Kidney epithelial cell (primary cell): Measurements from ENCODE around the gene ARHGEF33. TPM values are rescaled to one million over a fixed set of nuclear protein-coding genes. Genes with fewer than 3 reads are reported as not detected.

Experiments used
- DNase-seq: peaks from one replicate; pipeline ENCODE4 v3.0.0-alpha.2; 2010; ENCODE audit warnings: low read depth
- H3K27me3 ChIP-seq: 2 replicates; pipeline ENCODE4 v1.6.0; 2011; ENCODE audit warnings: low read length; ENCODE audit not compliant: control insufficient read depth, insufficient read depth
- H3K36me3 ChIP-seq: 2 replicates; pipeline ENCODE4 v1.5.1; 2011; ENCODE audit warnings: low read length; ENCODE audit not compliant: control insufficient read depth, insufficient read depth
- H3K4me3 ChIP-seq: 2 replicates; pipeline ENCODE4 v1.5.1; 2011; ENCODE audit warnings: low read depth, mild to moderate bottlenecking, control low read depth, low read length
- total RNA-seq: library from RNA; depleted of rRNA; stranded (reverse); fragments of >200 nt; gene quantifications from 2 replicates; pipeline ENCODE4 v1.2.3, GENCODE V29; 2015
- TF ChIP-seq, protein P1 (sequence below): IDR thresholded peaks from 2 replicates; pipeline ENCODE4 v1.5.1; 2011; ENCODE audit warnings: mild to moderate bottlenecking, moderate library complexity, low read length, control low read depth, inconsistent platforms; ENCODE audit not compliant: insufficient read depth, poor library complexity, severe bottlenecking

The ARHGEF33 gene
- total RNA-seq, 1 donor from 2014 or later: 0.46 TPM

DNA sequence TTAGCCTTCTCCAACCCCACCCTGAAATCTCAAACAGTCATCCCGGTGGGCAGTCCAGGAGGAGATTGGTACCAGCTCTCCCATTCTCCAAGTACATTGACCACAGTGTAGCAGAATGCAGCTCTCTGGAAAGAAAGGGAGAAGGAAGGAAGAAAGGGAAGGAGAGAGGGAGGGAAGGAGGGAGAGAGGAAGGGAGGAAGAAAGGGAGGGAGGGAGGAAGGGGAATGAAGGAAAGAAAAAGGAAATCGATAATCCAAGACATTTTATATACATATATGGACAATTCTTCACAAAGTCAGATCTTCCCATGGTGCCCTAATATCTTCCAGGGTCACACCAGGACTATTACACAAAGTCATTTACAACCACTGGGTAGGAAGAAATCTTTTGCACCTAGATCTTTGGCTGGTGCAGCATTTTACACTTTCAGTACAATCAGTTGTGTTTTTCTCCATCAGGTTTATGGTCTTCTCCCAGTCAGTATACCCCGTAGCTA is 58.8 kb downstream of the ARHGEF33 start:
- H3K27me3 ChIP-seq: no peaks in the 10 kb centered on the region
- TF ChIP-seq, protein P1, sequence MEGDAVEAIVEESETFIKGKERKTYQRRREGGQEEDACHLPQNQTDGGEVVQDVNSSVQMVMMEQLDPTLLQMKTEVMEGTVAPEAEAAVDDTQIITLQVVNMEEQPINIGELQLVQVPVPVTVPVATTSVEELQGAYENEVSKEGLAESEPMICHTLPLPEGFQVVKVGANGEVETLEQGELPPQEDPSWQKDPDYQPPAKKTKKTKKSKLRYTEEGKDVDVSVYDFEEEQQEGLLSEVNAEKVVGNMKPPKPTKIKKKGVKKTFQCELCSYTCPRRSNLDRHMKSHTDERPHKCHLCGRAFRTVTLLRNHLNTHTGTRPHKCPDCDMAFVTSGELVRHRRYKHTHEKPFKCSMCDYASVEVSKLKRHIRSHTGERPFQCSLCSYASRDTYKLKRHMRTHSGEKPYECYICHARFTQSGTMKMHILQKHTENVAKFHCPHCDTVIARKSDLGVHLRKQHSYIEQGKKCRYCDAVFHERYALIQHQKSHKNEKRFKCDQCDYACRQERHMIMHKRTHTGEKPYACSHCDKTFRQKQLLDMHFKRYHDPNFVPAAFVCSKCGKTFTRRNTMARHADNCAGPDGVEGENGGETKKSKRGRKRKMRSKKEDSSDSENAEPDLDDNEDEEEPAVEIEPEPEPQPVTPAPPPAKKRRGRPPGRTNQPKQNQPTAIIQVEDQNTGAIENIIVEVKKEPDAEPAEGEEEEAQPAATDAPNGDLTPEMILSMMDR: no peak

DNA sequence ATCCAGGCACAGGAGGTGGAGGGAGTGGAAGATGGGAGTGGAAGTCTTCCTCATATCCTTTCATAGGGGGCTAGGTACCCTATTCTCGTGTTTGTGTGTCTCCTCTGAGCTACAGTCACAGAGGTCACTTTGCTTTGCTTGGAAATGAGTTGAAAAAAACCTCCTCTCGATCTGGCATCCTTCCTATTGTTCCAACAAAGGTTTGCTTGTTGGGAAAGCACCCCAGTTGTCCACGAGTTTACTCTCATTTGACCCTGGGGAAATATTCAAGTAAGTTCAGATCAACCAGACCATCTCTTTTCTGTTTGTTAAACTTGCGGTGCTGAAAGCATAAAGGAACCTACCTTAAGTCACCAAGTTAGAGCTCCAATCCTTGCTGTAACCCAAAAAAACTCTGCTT is 59.3 kb downstream of the ARHGEF33 start:
- H3K36me3 ChIP-seq: no peaks in the 10 kb centered on the region
- TF ChIP-seq, protein P1: no peak
- DNase-seq: no peak
- no peaks in the 10 kb centered on the region for H3K27me3 ChIP-seq
- no peak overlapping the region for H3K4me3 ChIP-seq

More for the DNA sequence above, 58.8 kb downstream of the ARHGEF33 start:
- no peak for DNase-seq
- no peak overlapping the region for H3K4me3 ChIP-seq
- no peaks in the 10 kb centered on the region for H3K36me3 ChIP-seq

DNA sequence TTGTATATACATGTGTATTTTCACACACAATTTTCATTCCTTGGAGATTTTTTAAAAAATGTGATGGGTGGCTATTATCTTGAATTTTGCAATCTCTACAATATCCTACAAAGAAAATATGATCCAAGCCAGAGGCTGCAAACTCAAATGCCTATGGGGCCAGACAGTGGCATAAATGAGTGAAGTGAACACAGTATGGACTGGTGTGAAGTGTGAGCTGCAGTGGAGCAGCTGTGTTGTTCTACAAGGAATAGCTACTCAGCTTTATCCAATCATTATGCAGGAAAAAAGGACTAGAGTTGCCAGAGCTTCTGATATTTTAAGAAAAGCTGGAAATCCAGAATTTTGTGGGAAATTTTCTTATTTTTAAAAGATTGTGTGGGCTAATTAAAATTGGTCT is 62.1 kb downstream of the ARHGEF33 start:
- no peak overlapping the region for H3K4me3 ChIP-seq
- TF ChIP-seq, protein P1: no peak
- DNase-seq: no peak
- H3K27me3 ChIP-seq: no peaks in the 10 kb centered on the region
- H3K36me3 ChIP-seq: no peaks in the 10 kb centered on the region

DNA sequence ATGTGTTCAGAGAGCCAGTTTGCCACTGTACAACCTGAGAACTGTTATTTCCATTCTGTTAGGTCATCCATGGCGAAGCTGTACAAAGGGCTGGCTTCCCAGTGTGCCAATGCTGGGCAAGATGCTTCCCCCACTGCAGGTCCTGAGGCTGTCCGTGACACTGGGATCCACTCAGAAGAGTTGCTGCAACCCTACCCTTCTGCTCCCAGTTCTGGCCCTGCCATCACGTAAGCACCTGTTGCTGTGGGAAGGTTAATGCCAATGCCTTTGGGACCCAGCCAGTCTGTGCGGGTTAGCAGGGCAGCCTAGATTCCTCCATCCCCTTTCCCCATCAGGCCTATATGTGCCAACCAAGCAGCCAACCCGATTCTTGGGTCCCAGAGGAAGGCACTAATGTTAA is 68.3 kb downstream of the ARHGEF33 start:
- H3K27me3 ChIP-seq: peaks cover 6% of the 10 kb centered on the region
- no peak overlapping the region for H3K4me3 ChIP-seq
- no peak for DNase-seq
- H3K36me3 ChIP-seq: no peaks in the 10 kb centered on the region
- TF ChIP-seq, protein P1: no peak

DNA sequence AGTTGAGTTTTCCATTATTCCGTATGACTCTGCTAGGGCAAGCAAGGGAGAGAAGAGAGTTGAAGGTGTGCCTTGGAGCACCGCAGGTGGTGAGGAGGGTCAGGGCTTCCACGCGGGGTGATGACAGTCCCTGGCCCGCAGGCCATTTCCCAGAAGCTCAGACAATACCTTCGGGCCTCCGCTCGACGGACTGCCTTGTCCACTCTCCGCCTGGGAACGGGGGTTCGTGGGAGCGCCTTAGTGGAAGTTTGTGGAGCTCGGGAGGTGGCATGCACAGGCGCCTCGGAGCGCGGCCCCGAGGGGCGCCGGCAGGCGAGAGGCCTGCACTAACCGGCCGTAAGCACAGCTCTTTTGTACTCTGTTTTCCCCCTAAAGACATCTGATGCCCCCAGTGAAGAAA is 69.8 kb downstream of the ARHGEF33 start:
- no peak for DNase-seq
- H3K4me3 ChIP-seq: no peak overlapping the region
- peaks cover 6% of the 10 kb centered on the region for H3K27me3 ChIP-seq
- TF ChIP-seq, protein P1: no peak
- no peaks in the 10 kb centered on the region for H3K36me3 ChIP-seq

DNA sequence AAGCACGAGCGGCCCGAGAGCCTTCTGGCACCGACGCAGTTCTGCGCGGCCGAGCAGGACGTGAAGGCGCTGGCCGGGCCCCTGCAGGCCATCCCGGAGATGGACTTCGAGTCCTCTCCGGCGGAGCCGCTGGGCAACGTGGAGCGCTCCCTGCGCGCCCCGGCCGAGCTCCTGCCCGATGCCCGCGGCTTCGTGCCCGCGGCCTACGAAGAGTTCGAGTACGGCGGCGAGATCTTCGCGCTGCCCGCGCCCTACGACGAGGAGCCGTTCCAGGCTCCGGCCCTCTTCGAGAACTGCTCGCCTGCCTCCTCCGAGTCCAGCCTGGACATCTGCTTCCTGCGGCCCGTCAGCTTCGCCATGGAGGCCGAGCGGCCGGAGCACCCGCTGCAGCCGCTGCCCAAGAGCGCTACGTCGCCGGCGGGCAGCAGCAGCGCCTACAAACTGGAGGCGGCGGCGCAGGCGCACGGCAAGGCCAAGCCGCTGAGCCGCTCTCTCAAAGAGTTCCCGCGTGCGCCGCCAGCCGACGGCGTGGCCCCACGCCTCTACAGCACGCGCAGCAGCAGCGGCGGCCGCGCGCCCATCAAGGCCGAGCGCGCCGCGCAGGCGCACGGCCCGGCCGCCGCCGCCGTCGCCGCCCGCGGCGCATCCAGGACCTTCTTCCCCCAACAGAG is 70.4 kb downstream of the ARHGEF33 start:
- H3K27me3 ChIP-seq: peaks cover 6% of the 10 kb centered on the region
- peak overlapping the region; percentile 37 for H3K4me3 ChIP-seq
- TF ChIP-seq, protein P1: no peak
- DNase-seq: peak; percentile 47
- no peaks in the 10 kb centered on the region for H3K36me3 ChIP-seq
